Chondrocyte (in vitro differentiated cells): Measurements from ENCODE around the gene RALBP1. TPM values are rescaled to one million over a fixed set of nuclear protein-coding genes. Genes with fewer than 3 reads are reported as not detected.

Source experiments
- DNase-seq: peaks from one replicate; pipeline ENCODE4 v3.0.0; 2021; ENCODE audit warnings: mixed read lengths, low spot score
- H3K27ac Mint-ChIP-seq: one replicate; pipeline ENCODE4 v1.8.0; 2021; ENCODE audit warnings: mild to moderate bottlenecking, moderate library complexity, mixed read lengths; ENCODE audit not compliant: unreplicated experiment
- H3K27me3 Mint-ChIP-seq: 2 replicates; pipeline ENCODE4 v1.8.0; 2021; ENCODE audit warnings: low read depth, mixed read lengths
- H3K36me3 Mint-ChIP-seq: 2 replicates; pipeline ENCODE4 v1.8.0; 2021; ENCODE audit warnings: low read depth, mixed read lengths
- H3K4me1 Mint-ChIP-seq: 2 replicates; pipeline ENCODE4 v1.8.0; 2021; ENCODE audit warnings: low read depth, mild to moderate bottlenecking, mixed read lengths
- H3K4me3 Mint-ChIP-seq: one replicate; pipeline ENCODE4 v1.8.0; 2021; ENCODE audit warnings: mild to moderate bottlenecking, moderate library complexity, mixed read lengths; ENCODE audit not compliant: unreplicated experiment
- H3K9me3 Mint-ChIP-seq: 2 replicates; pipeline ENCODE4 v1.8.0; 2021; ENCODE audit warnings: low read depth, mixed read lengths
- total RNA-seq: library from RNA; stranded (reverse); gene quantifications from 3 replicates; pipeline ENCODE4 v1.2.1, GENCODE V29; 2021
- TF ChIP-seq, protein P1 (sequence below): fragments of 200-600 bp; sonication (generic); IDR thresholded peaks from 2 replicates; pipeline ENCODE4 v1.5.0; 2021; ENCODE audit warnings: antibody characterized with exemption, mild to moderate bottlenecking, moderate library complexity

RALBP1 gene
- total RNA-seq, 1 donor from 2014 or later, result 50.8 TPM

DNA sequence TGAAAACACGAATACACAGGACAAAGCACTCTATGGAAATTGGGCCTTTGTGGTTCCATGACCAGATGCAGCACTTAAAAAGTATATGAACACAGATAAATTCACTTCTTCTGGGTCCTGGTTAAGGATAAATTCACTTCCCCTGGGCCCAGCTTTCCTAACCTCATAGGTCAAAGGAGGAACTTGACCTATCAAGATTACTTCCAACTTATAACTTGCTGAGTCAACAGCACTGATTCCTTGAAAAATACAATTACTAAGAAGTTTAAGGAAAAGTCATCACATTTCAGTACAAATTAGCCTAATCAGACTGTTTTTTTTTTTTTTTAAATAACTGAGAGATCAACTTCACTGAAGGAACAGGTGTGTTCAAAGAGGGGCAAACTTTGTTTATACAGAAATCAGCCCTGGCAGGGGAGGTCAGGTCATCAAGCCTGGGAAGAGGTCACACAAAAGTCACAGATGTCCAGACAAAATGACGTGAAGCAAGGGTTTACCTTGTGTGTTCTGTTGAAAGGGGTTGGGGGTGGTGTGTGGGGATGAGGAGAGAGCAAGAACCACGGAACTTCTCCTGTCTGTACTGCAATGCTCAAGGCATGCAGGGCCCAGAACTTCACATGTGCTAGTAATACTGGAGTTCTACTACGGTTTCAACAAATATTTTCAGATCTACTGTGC lies 83.2 kb downstream of the RALBP1 start:
- TF ChIP-seq, protein P1, sequence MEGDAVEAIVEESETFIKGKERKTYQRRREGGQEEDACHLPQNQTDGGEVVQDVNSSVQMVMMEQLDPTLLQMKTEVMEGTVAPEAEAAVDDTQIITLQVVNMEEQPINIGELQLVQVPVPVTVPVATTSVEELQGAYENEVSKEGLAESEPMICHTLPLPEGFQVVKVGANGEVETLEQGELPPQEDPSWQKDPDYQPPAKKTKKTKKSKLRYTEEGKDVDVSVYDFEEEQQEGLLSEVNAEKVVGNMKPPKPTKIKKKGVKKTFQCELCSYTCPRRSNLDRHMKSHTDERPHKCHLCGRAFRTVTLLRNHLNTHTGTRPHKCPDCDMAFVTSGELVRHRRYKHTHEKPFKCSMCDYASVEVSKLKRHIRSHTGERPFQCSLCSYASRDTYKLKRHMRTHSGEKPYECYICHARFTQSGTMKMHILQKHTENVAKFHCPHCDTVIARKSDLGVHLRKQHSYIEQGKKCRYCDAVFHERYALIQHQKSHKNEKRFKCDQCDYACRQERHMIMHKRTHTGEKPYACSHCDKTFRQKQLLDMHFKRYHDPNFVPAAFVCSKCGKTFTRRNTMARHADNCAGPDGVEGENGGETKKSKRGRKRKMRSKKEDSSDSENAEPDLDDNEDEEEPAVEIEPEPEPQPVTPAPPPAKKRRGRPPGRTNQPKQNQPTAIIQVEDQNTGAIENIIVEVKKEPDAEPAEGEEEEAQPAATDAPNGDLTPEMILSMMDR, result no peak
- Mint-ChIP-seq H3K27me3 (no peaks in the 10 kb centered on the region), H3K9me3 (no peaks in the 10 kb centered on the region), H3K27ac (peak overlapping the region; percentile 27), H3K36me3 (peaks cover 45% of the 10 kb centered on the region), H3K4me3 (no peak overlapping the region), H3K4me1 (peaks cover 16% of the 10 kb centered on the region)
- DNase-seq, result no peak

DNA sequence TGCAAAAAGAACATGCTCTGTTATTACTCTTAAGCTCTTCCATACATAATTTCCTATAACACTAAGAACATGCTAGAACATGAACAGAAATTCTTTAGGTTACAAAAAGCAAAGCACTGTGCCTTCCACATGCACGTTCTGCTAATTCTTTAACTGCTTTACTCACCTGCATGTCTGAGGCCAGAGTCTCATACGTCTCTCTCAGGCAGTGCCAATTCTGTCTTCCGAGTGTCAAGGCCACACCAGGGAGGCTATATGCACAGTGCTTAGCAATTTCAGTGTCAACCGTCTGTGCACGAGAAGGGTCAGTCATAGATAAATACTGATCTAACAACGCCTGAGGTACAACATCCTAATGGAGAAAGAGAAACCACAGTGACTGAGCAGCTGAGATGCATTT lies 83.9 kb downstream of the RALBP1 start:
- peaks cover 23% of the 10 kb centered on the region for H3K4me1 Mint-ChIP-seq
- H3K27ac Mint-ChIP-seq, result no peak overlapping the region
- H3K9me3 Mint-ChIP-seq, result no peaks in the 10 kb centered on the region
- no peaks in the 10 kb centered on the region for H3K27me3 Mint-ChIP-seq
- TF ChIP-seq, protein P1, result no peak
- no peak overlapping the region for H3K4me3 Mint-ChIP-seq
- no peak for DNase-seq
- peaks cover 42% of the 10 kb centered on the region for H3K36me3 Mint-ChIP-seq

DNA sequence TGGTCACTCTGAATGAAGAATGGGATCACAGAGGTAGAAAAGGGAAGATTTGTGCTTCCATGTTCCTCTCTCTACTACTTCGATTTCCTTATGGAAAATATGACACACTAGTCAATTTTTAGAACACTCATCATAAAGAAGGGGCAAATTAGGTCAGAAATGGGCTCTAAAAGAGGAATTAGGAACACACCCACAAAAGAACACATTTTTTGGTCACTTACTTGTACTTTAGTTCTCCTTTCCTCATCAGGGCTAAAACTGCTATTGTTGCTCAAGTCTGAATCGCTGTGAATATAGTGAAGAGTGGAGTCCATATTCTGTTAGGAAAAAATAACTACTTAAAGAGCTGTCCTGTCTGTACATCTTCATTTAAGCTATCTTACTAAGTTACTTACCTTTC lies 86.4 kb downstream of the RALBP1 start:
- DNase-seq, result no peak
- Mint-ChIP-seq H3K4me3 (no peak overlapping the region), H3K9me3 (no peaks in the 10 kb centered on the region), H3K27me3 (no peaks in the 10 kb centered on the region), H3K27ac (no peak overlapping the region), H3K4me1 (peaks cover 35% of the 10 kb centered on the region), H3K36me3 (peaks cover 33% of the 10 kb centered on the region)
- TF ChIP-seq, protein P1, result no peak

DNA sequence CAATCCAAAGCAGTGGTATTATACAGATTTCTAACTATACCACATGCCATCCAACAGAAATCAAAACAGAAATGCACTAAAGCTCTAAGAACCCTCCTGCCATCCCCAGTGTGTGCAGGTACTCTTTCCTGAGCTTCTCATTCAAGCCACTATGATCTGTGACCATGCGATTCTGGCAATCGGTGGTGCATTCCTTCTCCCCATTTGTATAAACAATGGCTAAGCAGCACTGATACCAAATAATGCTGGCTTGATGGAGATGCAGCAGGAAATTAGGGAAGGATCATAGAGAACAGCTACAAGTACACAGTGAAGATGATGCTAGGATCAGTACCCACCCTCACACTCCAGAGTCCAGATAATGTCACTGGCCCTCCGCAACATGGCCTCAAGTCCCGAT lies 87.3 kb downstream of the RALBP1 start:
- Mint-ChIP-seq H3K9me3 (no peaks in the 10 kb centered on the region), H3K27ac (peak overlapping the region; percentile 11), H3K27me3 (no peaks in the 10 kb centered on the region), H3K4me3 (no peak overlapping the region), H3K36me3 (peaks cover 31% of the 10 kb centered on the region), H3K4me1 (peaks cover 35% of the 10 kb centered on the region)
- TF ChIP-seq, protein P1, result no peak
- DNase-seq, result no peak

DNA sequence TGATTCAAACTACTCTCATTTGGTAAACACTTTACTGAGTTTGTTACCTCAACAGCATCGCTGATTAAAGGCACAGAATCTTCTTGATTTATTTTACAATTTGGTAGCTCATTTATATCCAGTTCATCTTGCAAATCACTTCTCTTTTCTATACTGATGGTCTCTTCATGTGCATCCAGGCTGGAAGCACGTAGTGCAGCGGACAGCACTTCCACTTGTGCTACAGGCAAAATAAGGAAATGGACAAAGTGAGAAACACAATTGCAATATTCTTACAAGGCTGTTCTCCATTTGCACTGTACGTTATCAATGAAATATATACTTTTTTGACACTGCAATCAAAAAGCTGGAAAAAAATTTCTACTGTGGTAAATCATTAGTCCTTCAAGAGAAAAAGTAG lies 88.0 kb downstream of the RALBP1 start:
- Mint-ChIP-seq H3K27ac (no peak overlapping the region), H3K36me3 (peaks cover 30% of the 10 kb centered on the region)

More for the DNA sequence above, 88.0 kb downstream of the RALBP1 start:
- peaks cover 35% of the 10 kb centered on the region for H3K4me1 Mint-ChIP-seq
- no peaks in the 10 kb centered on the region for H3K27me3 Mint-ChIP-seq
- no peak overlapping the region for H3K4me3 Mint-ChIP-seq
- no peaks in the 10 kb centered on the region for H3K9me3 Mint-ChIP-seq
- TF ChIP-seq, protein P1, result no peak
- no peak for DNase-seq
